Activated CD8-positive, alpha-beta memory T cell treated with anti-CD3 and anti-CD28 coated beads for 24 hours (primary cell): ENCODE data around the gene ERCC6L.
A peak's percentile ranks its signal among the peaks of the same experiment; 100 is the strongest.

Experiments
- DNase-seq: peaks from one replicate; pipeline ENCODE4 v3.0.0-alpha.2; 2020

The ERCC6L gene, protein sequence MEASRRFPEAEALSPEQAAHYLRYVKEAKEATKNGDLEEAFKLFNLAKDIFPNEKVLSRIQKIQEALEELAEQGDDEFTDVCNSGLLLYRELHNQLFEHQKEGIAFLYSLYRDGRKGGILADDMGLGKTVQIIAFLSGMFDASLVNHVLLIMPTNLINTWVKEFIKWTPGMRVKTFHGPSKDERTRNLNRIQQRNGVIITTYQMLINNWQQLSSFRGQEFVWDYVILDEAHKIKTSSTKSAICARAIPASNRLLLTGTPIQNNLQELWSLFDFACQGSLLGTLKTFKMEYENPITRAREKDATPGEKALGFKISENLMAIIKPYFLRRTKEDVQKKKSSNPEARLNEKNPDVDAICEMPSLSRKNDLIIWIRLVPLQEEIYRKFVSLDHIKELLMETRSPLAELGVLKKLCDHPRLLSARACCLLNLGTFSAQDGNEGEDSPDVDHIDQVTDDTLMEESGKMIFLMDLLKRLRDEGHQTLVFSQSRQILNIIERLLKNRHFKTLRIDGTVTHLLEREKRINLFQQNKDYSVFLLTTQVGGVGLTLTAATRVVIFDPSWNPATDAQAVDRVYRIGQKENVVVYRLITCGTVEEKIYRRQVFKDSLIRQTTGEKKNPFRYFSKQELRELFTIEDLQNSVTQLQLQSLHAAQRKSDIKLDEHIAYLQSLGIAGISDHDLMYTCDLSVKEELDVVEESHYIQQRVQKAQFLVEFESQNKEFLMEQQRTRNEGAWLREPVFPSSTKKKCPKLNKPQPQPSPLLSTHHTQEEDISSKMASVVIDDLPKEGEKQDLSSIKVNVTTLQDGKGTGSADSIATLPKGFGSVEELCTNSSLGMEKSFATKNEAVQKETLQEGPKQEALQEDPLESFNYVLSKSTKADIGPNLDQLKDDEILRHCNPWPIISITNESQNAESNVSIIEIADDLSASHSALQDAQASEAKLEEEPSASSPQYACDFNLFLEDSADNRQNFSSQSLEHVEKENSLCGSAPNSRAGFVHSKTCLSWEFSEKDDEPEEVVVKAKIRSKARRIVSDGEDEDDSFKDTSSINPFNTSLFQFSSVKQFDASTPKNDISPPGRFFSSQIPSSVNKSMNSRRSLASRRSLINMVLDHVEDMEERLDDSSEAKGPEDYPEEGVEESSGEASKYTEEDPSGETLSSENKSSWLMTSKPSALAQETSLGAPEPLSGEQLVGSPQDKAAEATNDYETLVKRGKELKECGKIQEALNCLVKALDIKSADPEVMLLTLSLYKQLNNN

DNA sequence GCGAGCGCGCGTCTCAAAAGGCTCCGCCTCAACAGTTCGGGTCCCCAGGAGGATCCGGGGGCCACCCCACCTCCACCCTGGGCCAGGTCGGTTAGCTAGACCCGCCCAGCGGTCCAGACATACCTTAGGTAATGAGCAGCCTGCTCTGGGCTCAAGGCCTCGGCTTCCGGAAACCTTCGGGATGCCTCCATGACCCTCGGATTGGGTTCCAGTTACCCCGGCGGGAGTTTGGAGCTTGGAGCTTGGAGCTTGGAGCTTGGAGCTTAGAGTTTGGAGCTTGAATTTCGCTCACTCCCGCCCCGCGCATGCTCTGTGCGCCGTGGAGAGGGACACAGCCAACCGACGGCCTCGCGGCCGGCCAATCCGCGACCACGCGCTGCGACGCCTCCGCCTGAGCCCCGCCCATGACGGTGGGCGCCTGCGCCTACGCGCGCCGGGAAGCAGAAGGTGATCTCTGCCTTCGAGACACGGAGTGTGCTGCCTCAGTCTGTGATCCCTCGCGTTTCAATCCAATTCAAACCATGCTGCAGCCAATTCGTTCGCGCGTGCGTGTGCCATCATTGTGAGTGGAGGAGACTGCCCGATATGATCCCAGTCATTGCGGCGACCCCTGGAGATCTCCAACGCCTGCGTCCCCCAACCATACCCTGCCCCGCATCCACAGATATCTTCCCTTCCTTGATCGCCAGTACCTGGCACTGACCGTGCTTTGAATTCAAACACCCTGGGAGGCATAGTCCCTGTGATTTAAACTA lies at the start of gene ERCC6L:
Gene ERCC6L, minus strand, starts transcription at position 307 of the 755 bp plus-strand sequence. Its CDS starts 116 bp downstream, at position 191.
- peak; percentile 91 for DNase-seq

DNA sequence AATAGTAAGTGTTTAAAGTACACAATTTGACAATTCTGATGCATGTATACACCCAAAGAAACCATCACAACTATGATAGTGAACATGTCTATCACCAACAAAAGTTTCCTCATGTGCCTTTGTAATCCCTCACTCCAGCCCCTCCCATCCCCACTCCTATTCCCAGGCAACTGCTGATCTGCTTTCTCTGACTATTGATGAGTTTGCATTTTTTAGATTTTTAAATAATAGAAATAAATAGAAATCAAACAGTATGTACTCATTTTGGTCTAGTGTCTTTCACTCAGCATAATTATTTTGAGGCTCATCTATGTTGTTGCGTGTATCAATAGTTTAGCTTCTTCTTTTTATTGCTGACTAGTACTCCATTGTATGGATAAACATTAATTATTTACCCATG lies 43.5 kb upstream of the ERCC6L start:
- no peak for DNase-seq

DNA sequence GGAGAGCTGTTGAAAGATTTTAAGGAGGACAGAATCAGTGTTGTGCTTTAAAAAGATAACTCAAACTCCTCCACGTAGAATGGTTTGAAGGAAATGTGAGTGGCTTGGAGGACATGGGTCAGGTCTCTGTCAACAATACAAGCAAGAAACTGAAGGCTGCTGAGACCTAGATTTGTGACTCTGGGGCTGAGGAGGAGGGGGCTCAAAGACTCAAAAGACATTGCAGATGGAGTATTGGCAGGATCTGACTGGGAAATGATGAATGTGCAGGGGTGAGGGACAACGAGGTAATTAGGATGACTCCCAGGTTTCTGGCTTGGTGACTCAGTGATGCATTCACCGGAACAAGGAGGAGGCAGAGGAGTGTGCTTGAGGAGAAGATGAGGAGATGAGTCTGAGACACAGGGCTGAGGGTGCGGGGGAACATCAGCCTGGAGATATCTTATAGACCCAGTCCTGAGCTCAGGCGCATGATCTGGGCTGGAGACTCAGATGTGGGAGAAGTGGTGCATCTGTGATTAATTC lies 41.6 kb upstream of the ERCC6L start:
- no peak for DNase-seq

GRCh38 chrX:72276478-72276953 lies 37.7 kb upstream of the ERCC6L start:
- no peak for DNase-seq

GRCh38 chrX:72274526-72274925 lies 35.7 kb upstream of the ERCC6L start:
- no peak for DNase-seq

DNA sequence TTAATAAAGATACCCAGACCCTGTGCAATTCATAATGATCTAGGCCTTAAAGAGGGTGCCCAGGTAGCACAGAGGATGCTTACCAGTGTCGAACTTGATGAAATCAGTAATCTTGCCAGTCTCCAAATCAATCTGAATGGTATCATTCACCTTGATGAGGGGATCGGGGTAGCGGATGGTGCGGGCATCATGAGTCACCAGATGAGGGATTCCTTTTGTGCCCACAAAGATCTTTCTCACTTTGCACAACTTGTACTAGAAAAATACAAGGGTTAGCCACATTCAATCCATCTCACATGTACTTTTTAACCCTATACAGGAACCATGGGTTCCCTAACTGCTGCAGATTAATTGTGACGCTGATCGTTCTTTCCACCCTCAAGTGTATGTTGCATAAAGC lies 34.9 kb upstream of the ERCC6L start:
- DNase-seq = no peak

DNA sequence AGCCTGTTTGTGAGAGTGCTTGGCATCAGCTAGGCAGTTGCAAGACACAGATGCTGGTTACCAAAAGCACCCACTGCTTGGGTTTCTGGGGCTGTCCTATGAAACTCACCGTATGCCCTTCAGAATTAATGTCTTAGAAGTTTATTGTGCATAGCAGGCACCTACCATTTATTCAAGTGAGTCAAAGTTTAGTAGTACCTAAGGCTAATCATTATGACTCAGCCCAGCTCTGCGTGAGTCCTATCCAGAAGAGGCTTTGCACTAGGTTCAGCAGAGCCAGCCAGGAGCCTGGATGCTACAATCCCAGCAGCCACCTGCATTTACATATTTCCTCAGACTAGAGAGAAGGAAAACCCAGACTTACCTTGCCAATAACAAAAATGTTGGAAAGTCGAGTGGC lies 34.0 kb upstream of the ERCC6L start:
- no peak for DNase-seq

DNA sequence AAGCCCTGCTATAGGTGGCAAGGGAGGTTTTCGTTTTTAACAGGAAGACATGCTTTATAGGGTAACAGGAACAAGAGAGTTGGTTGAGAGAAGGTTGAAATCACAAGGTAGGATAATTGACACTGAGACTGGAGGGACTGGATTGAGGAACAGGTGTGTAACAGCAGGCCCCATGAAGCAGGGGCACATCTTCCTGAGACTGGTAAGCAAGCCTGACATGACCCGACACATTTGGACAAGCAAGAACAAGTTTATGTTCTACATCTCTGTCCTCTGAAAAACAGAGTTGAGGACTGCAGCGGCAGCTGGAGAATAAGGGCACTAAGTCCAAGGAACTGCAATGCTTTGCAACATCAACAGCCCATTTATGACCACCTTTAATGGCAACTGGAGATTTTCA lies 33.0 kb upstream of the ERCC6L start:
- no peak for DNase-seq

- no peak for DNase-seq
Measured at GRCh38 chrX:72271091-72271788, 32.4 kb upstream of the ERCC6L start.

DNA sequence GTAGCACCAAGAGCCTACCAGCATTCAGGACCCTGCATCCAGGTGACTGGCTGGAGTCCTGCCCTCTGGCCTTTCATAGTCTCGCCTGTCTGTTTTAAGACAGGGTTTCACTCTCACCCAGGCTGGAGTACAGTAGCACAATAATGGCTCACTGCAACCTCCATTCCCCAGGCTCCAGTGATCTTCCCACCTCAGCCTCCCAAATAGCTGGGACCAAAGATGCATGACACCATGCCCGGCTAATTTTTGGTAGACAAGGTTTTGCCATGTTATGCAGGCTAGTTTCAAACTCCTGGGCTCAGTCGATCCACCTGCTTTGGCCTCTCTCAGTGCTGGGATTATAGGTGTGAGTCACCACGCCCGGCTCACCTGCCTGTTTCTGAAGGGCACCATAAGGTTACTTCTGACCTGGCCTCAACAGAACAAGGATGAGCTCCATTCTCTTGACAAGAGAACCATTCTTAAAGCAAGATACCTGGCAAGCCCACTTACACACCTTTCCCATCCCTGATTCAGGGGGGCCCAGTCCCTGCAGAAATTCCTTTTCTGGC lies 31.6 kb upstream of the ERCC6L start:
- no peak for DNase-seq

DNA sequence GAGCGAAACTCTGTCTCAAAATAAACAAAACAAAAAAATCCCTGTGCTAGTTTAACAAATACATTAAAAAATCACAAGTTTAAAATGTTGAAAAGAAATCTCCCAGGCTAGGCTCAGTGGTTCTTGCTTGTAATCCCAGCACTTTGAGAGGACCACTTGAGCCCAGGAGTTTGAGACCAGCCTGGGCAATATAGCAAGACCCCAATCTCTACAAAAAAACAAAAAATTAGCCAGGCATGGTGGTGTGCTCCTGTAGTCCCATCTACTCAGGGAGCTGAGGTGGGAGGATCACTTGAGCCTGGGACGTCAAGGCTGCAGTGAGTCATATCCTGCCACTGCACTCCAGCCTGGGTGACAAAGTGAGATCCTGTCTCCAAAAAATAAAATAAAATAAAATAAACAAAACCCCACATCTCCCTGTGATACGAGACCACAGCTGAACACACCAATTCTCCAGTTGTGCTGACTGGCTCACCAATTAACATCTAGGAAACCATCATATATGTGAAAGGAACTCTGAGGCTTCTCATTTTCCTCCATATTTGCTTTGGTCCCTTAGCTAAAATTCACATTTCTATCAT lies 30.9 kb upstream of the ERCC6L start:
- DNase-seq = no peak

GRCh38 chrX:72268597-72269365 lies 30.0 kb upstream of the ERCC6L start:
- no peak for DNase-seq

GRCh38 chrX:72265263-72265662 lies 26.4 kb upstream of the ERCC6L start:
- DNase-seq = no peak

- no peak for DNase-seq
Measured at GRCh38 chrX:72262077-72262476, 23.2 kb upstream of the ERCC6L start.

DNA sequence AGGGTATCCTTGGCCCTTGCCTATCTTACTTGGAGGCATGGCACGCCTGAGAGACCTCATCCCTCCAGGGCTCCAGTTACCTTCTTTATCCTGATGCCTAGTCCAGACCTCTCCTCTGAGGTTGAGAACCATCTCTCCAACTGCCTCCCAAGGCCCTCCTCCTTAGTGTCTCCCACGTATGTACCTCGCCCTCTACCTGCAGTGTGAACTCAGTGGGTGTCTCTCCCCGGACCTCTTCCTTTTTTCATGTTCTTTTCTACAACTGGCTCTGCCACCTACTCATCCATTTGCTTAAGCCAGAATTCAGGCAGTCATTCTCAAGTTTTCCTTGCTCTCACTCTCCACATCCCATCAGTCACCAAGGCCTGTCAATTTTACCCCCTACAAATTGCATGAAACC lies 21.6 kb upstream of the ERCC6L start:
- no peak for DNase-seq

DNA sequence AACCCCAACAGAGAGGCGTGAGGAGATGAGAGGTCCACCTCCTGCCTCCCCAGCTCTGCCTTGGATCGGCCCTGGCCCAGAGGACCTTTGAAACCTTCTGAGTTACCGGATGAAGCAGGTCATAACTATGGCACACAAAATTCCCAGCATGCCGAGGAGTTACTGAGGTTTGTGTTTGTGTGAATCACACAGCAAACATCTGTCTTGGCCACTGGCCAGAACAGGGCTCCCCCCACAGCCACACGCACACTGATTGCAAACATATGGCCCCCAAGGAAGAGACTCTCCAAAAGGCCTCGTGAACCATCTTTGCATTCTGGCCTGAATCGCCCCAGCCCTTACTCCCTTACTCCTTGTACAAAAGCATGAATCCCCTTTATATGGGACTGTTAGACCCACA lies 19.3 kb upstream of the ERCC6L start:
- no peak for DNase-seq

DNA sequence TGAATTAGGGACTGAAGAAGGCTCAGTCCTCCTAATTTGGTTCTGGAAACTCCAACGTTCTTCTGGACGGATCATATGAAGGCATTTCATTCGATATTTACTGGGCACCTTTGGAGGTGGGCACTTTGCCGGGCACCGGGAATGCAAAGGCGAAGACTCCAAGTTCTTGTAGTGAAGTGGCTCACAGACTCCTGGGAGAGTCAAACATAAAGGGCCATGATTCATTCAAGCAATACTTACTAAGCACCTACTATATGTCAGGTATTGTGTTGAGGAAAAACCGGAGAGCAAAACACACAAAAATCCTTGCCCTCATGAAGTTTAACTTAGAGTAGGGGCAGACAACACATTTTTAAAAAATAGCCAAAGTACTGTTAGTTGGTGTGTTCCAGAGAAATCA lies 17.0 kb upstream of the ERCC6L start:
- DNase-seq = no peak

- DNase-seq = no peak
Measured at GRCh38 chrX:72255445-72255844, 16.6 kb upstream of the ERCC6L start.

- no peak for DNase-seq
Measured at GRCh38 chrX:72254816-72255215, 16.0 kb upstream of the ERCC6L start.

- DNase-seq = no peak
Measured at GRCh38 chrX:72253686-72254085, 14.9 kb upstream of the ERCC6L start.
